Left renal cortex interstitium (tissue), 4 donors: ENCODE data around the gene PDZD7. TPM values are rescaled to one million over a fixed set of nuclear protein-coding genes. Genes with fewer than 3 reads are reported as not detected.

Source experiments
- DNase-seq, 4 donors: peaks; one replicate each; pipeline ENCODE4 v3.0.0-alpha.2; 2013; ENCODE audit warnings: low read depth in 4 of 4, low spot score in 2 of 4, missing footprints in 1 of 4
- polyA plus RNA-seq, 4 donors: library from polyadenylated mRNA; unstranded; fragments of 120-200 nt; gene quantifications; one replicate each; pipeline ENCODE4 v1.2.1, GENCODE V29; 2013; ENCODE audit not compliant: insufficient read length in 4 of 4

The PDZD7 gene
- polyA plus RNA-seq, 4 donors: 1.8 to 4.6 (median 3.1) TPM

- DNase-seq: peak in 1 of 4 donors; percentile 46
Measured at GRCh38 chr10:101062232-101063049, 31.5 kb upstream of the PDZD7 start.

DNA sequence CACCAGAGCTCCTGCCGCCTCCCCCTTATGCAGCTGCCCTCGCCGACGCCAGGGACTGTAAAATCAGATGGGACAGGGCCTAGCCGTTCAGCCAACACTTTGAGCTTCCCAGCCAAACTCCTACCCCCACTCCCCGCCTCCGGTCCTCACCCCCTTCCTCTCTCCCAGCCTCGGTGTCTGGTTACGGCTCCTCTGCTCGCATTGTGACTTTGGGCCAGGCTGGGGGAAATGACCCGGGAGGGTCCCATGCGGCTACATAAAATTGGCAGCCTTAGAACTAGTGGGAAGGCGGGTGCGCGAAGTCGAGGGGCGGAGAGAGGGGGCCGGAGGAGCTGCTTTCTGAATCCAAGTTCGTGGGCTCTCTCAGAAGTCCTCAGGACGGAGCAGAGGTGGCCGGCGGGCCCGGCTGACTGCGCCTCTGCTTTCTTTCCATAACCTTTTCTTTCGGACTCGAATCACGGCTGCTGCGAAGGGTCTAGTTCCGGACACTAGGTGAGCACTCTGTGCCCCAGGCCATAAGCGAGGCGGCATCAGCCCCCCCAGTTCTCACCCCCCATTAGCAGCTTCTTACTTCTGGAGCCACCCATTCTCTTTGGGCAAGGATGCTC, 30.8 kb upstream of the PDZD7 start, which contains the start of gene KAZALD1:
KAZALD1 (plus strand) TSS at position 366 of the 608 bp plus-strand sequence. CDS start 604 bp downstream, outside the sequence.
- DNase-seq: peak in 2 of 4 donors; percentile 79 to 86

DNA sequence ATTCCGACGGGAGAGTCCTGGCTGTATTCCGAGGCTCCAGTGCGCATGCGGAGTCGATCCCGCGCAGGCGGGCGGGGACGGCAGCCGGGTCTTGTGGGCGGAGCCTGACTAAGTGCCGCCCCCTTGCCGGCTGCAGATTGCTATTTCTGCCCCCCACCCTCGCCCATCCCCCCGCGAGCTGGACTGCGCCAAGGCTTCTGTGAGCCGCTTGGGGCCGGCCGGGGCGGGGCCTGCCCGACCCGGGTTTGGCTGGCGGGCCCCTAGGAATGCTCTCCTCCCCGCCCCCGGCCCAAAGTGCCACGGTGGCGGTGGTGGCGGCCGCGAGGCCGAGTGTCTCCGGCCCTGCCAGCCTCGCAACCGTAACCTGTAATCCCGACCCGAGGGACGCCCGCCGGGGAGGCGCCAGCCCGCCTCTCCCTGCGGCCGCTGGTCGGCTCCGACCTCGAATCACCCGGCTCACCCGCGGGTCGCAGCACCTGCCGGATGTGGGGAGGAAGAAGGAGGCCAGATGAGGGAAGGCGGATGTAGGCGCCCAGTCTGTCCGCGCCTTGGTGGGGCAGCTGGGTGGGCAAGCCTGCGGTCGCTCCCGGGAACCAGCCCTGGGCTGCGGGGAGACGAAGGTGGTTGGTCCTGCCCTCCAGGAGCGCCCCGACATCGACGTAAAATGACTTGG, 30.2 kb upstream of the PDZD7 start:
- peak in 3 of 4 donors; percentile 91 to 95 (median 92) for DNase-seq

- DNase-seq: peak; percentile 65 to 99 (median 94)
Measured at GRCh38 chr10:101060036-101060950, 29.4 kb upstream of the PDZD7 start.

GRCh38 chr10:101056365-101057151, 25.6 kb upstream of the PDZD7 start:
- DNase-seq: no peak

- no peak for DNase-seq
Measured at GRCh38 chr10:101055411-101055810, 24.5 kb upstream of the PDZD7 start.

- DNase-seq: no peak
Measured at GRCh38 chr10:101054876-101055275, 23.9 kb upstream of the PDZD7 start.

DNA sequence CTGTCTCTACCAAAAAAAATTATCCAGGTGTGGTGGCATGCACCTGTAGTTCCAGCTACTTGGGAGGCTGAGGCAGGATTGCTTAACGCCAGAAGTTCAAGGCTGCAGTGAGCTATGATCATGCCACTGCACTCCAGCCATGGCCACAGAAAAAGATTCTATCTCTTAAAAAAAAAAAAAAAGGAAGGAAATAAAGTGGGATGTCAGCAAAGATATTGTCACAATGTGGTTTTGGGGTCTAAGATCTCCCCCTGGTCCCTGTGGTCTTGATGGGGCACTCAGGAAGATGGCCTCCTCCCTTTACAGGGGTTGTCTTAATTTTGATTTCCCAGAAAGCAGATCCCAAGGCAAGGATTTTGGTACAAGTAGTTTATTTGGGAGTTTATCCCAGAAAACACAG, 23.4 kb upstream of the PDZD7 start:
- DNase-seq: no peak

DNA sequence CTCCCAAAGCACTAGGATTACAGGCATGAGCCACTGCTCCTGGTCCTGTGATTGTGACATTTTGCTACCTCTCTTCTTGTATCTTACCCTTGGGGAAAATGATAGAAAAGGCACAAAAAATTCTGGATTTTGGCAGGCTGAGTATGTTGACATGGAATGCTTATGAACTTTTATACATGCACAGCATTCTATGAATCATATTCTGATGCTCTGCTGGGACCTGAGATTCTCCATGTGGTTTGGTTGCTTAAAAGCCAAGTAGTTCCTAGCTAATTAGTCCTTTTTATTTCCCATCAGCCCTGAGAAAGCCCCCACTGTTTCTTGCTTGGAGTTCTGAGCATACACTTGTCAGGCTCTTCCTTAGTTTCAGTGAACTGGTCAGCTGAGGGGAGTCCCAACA, 22.6 kb upstream of the PDZD7 start:
- DNase-seq: no peak

DNA sequence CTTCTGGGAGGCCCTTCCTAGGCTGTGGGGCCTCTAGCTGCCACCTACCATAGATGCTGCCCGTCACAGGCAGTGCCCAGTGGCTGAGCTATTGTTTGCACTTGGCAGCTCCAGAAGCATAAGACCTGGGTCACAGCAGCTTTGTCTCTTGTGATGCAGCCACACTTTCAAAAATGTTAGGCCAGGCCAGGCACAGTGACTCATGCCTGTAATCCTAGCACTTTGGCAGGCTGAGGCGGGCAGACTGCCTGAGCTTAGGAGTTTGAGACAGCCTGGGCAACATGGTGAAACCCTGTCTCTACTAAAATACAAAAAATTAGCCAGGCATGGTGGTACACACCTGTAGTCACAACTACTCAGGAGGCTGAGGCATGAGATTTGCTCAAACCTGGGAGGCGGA, 21.4 kb upstream of the PDZD7 start:
- DNase-seq: no peak

GRCh38 chr10:101050208-101051069, 19.5 kb upstream of the PDZD7 start:
- DNase-seq: peak in 1 of 4 donors; percentile 44

DNA sequence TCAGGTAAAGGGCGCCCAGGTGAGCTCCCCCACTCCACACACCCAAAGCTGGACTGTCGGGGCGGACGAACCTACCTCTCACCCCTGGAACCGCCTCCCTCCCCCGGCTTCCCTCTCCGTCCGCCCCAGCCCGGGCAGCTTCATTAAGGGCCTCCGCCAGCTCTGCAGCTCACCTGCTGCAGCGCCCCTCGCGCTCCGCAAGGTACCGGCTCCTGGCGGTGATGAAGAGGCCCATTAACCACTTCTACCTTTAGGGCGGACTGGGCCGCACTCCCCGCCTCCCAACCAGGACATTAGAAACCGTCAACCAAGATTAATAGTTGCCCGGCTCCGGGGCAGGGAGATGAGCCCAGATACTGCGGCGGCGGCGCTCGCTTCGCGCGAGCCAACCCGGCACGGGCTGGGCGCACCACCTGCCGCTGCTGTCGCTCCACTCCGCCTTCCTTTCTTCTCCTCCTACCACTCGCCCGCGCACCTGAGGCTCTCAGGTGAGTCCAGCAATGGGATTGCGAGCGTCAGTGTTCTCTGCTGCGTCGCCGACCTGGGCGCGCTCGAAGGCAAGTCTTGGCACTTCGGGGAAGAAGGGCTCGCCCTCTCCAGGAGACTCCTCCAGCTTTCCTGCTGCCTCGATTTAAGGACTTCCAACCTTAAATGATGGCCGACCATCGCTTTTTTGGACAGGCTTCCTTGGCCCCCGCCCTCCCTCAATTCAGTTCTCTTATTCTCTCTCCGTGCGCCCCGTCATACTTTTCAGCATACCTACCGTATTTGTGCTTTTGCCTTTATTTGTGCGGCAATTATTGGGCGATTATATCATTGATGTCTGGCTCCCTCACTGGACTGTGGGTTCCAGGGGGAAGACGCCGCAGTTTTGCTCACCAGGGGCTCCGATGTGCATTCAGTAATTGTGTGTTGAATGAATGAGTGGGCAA, 17.3 kb upstream of the PDZD7 start:
- no peak for DNase-seq

DNA sequence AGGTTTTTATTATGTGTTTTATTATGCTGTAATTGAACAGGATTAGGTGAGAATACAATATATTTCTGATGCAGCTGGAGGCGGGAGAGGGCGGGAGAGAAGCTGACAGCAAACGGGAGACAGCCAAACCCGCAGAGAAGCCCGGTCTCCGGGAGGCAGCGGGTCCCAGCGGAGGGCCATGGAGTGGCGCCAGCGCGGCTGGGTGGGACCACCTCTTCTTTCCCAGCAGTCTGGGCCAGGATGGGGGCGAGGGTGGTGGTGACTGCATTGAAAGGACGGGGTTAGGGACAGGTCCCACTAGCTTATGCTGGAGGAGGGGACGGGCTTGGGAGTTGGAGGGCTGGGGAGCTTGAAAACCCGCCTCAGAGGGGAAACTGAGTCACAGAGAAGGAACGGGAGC, 16.3 kb upstream of the PDZD7 start:
- DNase-seq: no peak

DNA sequence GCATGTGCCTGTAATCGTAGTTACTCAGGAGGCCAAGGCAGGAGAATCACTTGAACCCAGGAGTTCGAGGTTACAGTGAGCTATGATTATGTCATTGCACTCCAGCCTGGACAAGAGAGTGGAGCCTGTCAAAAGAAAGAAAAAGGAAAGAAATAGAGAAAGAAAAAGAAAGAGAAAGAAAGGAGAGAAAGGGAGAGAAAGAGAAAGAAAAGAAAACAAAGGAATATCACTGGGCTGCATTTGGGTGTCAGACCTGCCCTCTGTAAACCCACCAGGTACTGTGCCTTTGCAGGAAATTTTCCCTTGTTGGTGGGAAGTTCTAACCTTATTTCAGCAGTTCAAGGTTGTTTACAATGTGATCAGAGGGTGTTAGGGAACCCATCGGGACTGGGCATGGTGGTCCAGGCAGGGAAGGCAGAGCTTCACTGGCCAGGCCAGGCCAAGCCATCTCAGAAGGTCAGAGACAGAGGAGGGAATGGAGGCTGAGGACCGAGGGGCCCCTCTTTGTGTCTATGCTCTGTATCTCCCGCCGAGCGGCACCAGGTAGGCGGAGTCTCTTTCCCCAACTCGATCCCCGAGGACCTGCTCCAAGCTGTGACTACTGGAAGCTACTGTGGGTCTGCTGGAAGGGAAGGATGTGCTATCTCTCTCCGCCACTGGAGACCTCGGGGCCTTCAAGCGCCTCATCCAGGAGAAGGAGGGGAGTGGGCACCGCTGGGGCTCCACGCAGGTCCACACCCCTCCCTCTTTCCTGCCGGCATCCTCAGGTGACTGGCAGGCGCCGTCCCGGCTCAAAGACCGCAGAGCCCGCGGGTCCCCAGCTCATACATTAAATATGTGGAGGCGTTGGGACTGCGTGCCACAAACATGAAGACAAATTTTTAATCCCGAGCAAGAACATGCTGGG, 15.7 kb upstream of the PDZD7 start:
- no peak for DNase-seq

DNA sequence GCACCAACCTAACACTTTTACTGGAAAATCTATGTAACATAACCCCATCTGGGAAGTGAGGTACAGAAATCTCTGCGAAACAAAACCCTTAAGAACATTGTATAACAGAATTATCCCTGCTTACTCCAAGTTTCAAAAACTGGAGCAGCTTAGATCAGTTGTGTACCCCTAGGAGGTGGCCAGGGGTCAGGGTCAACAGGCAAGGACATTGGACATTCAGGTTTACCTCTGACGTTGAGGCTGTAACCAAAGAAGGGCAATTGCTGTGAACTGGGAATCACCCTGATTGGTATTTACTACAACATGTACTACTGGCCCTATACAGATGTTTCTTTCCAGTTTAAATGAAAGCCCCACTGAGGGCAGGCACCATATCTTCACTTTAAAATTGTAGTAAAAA, 13.2 kb upstream of the PDZD7 start:
- no peak for DNase-seq

- no peak for DNase-seq
Measured at GRCh38 chr10:101043363-101043707, 12.4 kb upstream of the PDZD7 start.
